ENCODE data around the gene ADCY9. TPM values are rescaled to one million over a fixed set of nuclear protein-coding genes. Genes with fewer than 3 reads are reported as not detected.

Gene ADCY9
- total and polyA plus RNA-seq, 2 experiments from 2014 or later = 2.2 to 18.3 TPM

- H3K27ac ChIP-seq (ENCODE audit: low read depth) = no peak overlapping the region
- Mint-ChIP-seq H3K4me3 (no peak overlapping the region), H3K9me3 (no peaks in the 10 kb centered on the region), H3K4me1 (peaks cover 19% of the 10 kb centered on the region), H3K27ac (no peak overlapping the region), H3K36me3 (ENCODE audit: low read depth) (no peaks in the 10 kb centered on the region; the same call in 2 of the 3 replicates), H3K27me3 (ENCODE audit: insufficient read depth, low read depth, poor library complexity) (peaks cover 12% of the 10 kb centered on the region)
- DNase-seq (ENCODE audit: low spot score) = no peak
- no peak for ATAC-seq
- H3K4me3 ChIP-seq = no peak overlapping the region
- H3K79me2 ChIP-seq (replicated peaks; ENCODE audit: insufficient read depth) = no peaks in the 10 kb centered on the region
- H2AFZ ChIP-seq = no peak overlapping the region
- H3K4me2 ChIP-seq = no peak overlapping the region
- no peak for TF ChIP-seq EZH2phosphoT487 (IDR thresholded peaks at IDR 0.05; ENCODE audit: unreplicated experiment)
- H3K27me3 ChIP-seq (ENCODE audit: insufficient read depth) = no peaks in the 10 kb centered on the region
- H3K4me1 ChIP-seq (ENCODE audit: insufficient read depth) = peaks cover 7% of the 10 kb centered on the region
- H3K9me2 ChIP-seq (ENCODE audit: insufficient read depth) = no peaks in the 10 kb centered on the region
- 0 out of 2 replicates have a peak, but pooled peaks cover 3% of the 10 kb centered on the region for H3F3A ChIP-seq (replicated peaks; ENCODE audit: low read depth)
- no peaks in the 10 kb centered on the region for H3K36me3 ChIP-seq (ENCODE audit: insufficient read depth)
- no peaks in the 10 kb centered on the region for H4K20me1 ChIP-seq (replicated peaks; ENCODE audit: insufficient read depth)
Observed at GRCh38 chr16:4085405-4085970, 30.8 kb downstream of the ADCY9 start.

- Histone ChIP-seq H3K79me2 (replicated peaks; ENCODE audit: insufficient read depth) (no peaks in the 10 kb centered on the region; the same call in 1 of the 2 replicates), H3K4me1 (ENCODE audit: insufficient read depth) (peaks cover 7% of the 10 kb centered on the region), H3F3A (replicated peaks; ENCODE audit: low read depth) (0 out of 2 replicates have a peak, but pooled peaks cover 3% of the 10 kb centered on the region), H3K4me2 (no peak overlapping the region), H3K27ac (ENCODE audit: low read depth) (no peak overlapping the region), H4K20me1 (replicated peaks; ENCODE audit: insufficient read depth) (no peaks in the 10 kb centered on the region), H3K9me2 (ENCODE audit: insufficient read depth) (no peaks in the 10 kb centered on the region), H2AFZ (no peak overlapping the region), H3K4me3 (no peak overlapping the region), H3K27me3 (ENCODE audit: insufficient read depth) (no peaks in the 10 kb centered on the region), H3K36me3 (ENCODE audit: insufficient read depth) (no peaks in the 10 kb centered on the region)
- no peaks in the 10 kb centered on the region; the same call in 2 of the 3 replicates for H3K36me3 Mint-ChIP-seq (ENCODE audit: low read depth)
- DNase-seq (ENCODE audit: low spot score) (no peak), ATAC-seq (no peak)
- peaks cover 9% of the 10 kb centered on the region for H3K27me3 Mint-ChIP-seq (ENCODE audit: insufficient read depth, low read depth, poor library complexity)
- no peak overlapping the region for H3K27ac Mint-ChIP-seq
- H3K9me3 Mint-ChIP-seq = no peaks in the 10 kb centered on the region
- no peak overlapping the region for H3K4me3 Mint-ChIP-seq
- H3K4me1 Mint-ChIP-seq = peaks cover 12% of the 10 kb centered on the region
- no peak for TF ChIP-seq CREB1 (CRISPR knock-in tag; IDR thresholded peaks at IDR 0.05; ENCODE audit: low read depth)
- TF ChIP-seq, protein P1, sequence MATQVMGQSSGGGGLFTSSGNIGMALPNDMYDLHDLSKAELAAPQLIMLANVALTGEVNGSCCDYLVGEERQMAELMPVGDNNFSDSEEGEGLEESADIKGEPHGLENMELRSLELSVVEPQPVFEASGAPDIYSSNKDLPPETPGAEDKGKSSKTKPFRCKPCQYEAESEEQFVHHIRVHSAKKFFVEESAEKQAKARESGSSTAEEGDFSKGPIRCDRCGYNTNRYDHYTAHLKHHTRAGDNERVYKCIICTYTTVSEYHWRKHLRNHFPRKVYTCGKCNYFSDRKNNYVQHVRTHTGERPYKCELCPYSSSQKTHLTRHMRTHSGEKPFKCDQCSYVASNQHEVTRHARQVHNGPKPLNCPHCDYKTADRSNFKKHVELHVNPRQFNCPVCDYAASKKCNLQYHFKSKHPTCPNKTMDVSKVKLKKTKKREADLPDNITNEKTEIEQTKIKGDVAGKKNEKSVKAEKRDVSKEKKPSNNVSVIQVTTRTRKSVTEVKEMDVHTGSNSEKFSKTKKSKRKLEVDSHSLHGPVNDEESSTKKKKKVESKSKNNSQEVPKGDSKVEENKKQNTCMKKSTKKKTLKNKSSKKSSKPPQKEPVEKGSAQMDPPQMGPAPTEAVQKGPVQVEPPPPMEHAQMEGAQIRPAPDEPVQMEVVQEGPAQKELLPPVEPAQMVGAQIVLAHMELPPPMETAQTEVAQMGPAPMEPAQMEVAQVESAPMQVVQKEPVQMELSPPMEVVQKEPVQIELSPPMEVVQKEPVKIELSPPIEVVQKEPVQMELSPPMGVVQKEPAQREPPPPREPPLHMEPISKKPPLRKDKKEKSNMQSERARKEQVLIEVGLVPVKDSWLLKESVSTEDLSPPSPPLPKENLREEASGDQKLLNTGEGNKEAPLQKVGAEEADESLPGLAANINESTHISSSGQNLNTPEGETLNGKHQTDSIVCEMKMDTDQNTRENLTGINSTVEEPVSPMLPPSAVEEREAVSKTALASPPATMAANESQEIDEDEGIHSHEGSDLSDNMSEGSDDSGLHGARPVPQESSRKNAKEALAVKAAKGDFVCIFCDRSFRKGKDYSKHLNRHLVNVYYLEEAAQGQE (IDR thresholded peaks at IDR 0.05; ENCODE audit: unreplicated experiment) = no peak
- TF ChIP-seq, protein P2, sequence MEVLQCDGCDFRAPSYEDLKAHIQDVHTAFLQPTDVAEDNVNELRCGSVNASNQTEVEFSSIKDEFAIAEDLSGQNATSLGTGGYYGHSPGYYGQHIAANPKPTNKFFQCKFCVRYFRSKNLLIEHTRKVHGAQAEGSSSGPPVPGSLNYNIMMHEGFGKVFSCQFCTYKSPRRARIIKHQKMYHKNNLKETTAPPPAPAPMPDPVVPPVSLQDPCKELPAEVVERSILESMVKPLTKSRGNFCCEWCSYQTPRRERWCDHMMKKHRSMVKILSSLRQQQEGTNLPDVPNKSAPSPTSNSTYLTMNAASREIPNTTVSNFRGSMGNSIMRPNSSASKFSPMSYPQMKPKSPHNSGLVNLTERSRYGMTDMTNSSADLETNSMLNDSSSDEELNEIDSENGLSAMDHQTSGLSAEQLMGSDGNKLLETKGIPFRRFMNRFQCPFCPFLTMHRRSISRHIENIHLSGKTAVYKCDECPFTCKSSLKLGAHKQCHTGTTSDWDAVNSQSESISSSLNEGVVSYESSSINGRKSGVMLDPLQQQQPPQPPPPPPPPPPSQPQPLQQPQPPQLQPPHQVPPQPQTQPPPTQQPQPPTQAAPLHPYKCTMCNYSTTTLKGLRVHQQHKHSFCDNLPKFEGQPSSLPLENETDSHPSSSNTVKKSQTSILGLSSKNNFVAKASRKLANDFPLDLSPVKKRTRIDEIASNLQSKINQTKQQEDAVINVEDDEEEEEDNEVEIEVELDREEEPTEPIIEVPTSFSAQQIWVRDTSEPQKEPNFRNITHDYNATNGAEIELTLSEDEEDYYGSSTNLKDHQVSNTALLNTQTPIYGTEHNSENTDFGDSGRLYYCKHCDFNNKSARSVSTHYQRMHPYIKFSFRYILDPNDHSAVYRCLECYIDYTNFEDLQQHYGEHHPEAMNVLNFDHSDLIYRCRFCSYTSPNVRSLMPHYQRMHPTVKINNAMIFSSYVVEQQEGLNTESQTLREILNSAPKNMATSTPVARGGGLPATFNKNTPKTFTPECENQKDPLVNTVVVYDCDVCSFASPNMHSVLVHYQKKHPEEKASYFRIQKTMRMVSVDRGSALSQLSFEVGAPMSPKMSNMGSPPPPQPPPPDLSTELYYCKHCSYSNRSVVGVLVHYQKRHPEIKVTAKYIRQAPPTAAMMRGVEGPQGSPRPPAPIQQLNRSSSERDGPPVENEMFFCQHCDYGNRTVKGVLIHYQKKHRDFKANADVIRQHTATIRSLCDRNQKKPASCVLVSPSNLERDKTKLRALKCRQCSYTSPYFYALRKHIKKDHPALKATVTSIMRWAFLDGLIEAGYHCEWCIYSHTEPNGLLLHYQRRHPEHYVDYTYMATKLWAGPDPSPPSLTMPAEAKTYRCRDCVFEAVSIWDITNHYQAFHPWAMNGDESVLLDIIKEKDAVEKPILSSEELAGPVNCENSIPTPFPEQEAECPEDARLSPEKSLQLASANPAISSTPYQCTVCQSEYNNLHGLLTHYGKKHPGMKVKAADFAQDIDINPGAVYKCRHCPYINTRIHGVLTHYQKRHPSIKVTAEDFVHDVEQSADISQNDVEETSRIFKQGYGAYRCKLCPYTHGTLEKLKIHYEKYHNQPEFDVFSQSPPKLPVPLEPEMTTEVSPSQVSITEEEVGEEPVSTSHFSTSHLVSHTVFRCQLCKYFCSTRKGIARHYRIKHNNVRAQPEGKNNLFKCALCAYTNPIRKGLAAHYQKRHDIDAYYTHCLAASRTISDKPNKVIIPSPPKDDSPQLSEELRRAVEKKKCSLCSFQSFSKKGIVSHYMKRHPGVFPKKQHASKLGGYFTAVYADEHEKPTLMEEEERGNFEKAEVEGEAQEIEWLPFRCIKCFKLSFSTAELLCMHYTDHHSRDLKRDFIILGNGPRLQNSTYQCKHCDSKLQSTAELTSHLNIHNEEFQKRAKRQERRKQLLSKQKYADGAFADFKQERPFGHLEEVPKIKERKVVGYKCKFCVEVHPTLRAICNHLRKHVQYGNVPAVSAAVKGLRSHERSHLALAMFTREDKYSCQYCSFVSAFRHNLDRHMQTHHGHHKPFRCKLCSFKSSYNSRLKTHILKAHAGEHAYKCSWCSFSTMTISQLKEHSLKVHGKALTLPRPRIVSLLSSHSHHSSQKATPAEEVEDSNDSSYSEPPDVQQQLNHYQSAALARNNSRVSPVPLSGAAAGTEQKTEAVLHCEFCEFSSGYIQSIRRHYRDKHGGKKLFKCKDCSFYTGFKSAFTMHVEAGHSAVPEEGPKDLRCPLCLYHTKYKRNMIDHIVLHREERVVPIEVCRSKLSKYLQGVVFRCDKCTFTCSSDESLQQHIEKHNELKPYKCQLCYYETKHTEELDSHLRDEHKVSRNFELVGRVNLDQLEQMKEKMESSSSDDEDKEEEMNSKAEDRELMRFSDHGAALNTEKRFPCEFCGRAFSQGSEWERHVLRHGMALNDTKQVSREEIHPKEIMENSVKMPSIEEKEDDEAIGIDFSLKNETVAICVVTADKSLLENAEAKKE (CRISPR knock-in tag; IDR thresholded peaks at IDR 0.05) = no peak
- TF ChIP-seq EZH2 (IDR thresholded peaks at IDR 0.05; ENCODE audit: low read depth, unreplicated experiment) = no peak
- TF ChIP-seq STAT1 (IDR thresholded peaks at IDR 0.05; ENCODE audit: unreplicated experiment) = no peak
- no peak for TF ChIP-seq EZH2phosphoT487 (IDR thresholded peaks at IDR 0.05; ENCODE audit: unreplicated experiment)
- TF ChIP-seq JUNB (IDR thresholded peaks at IDR 0.05; ENCODE audit: unreplicated experiment) = no peak
- TF ChIP-seq, protein P3, sequence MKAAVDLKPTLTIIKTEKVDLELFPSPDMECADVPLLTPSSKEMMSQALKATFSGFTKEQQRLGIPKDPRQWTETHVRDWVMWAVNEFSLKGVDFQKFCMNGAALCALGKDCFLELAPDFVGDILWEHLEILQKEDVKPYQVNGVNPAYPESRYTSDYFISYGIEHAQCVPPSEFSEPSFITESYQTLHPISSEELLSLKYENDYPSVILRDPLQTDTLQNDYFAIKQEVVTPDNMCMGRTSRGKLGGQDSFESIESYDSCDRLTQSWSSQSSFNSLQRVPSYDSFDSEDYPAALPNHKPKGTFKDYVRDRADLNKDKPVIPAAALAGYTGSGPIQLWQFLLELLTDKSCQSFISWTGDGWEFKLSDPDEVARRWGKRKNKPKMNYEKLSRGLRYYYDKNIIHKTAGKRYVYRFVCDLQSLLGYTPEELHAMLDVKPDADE (IDR thresholded peaks at IDR 0.05) = no peak
Observed at GRCh38 chr16:4083347-4083870, 32.8 kb downstream of the ADCY9 start.

Data from GM23338 (cell line).